Cardiac septum (tissue), 1 donor: ENCODE measurements around the gene RTN1. TPM values are rescaled to one million over a fixed set of nuclear protein-coding genes. Genes with fewer than 3 reads are reported as not detected.

Experiments used
- DNase-seq: peaks from one replicate; pipeline ENCODE4 v3.0.0-alpha.2; 2020; ENCODE audit warnings: low spot score
- intact Hi-C: fragments of 100-400 bp; cut with DNase I; formaldehyde crosslinking; loops from one replicate; pipeline ENCODE4 v1.14.0; 2022
- total RNA-seq: library from RNA; stranded (reverse); fragmentation: NEBNext Ultra II Directional; extraction: Animal tissue kit (Norgen Biotek cat#: 25700); gene quantifications from one replicate; pipeline ENCODE4 v1.2.1, GENCODE V29; 2021
- donor health status: DM: no; HTN: no; CAD: no.

RTN1 gene
- total RNA-seq, 1 donor from 2014 or later, result 0.97 TPM

- DNase-seq, result no peak
- intact Hi-C loops, result no loop called here
Observed at GRCh38 chr14:59816941-59817340, 53.6 kb downstream of the RTN1 start.

GRCh38 chr14:59814988-59815387 is 55.6 kb downstream of the RTN1 start:
- DNase-seq, result no peak
- intact Hi-C loops, result no loop called here

- no peak for DNase-seq
- intact Hi-C loops, result no loop called here
Observed at GRCh38 chr14:59811815-59812214, 58.8 kb downstream of the RTN1 start.

- no peak for DNase-seq
- intact Hi-C loops, result no loop called here
Observed at GRCh38 chr14:59811073-59811472, 59.5 kb downstream of the RTN1 start.

- no peak for DNase-seq
- intact Hi-C loops, result no loop called here
Observed at GRCh38 chr14:59803052-59803540, 67.5 kb downstream of the RTN1 start.

GRCh38 chr14:59788176-59788575 is 82.4 kb downstream of the RTN1 start:
- intact Hi-C loops, result no loop called here
- DNase-seq, result no peak

GRCh38 chr14:59787045-59787674 is 83.4 kb downstream of the RTN1 start:
- intact Hi-C loops, result no loop called here
- DNase-seq, result no peak

GRCh38 chr14:59785629-59786028 is 84.9 kb downstream of the RTN1 start:
- intact Hi-C loops, result no loop called here
- DNase-seq, result no peak

GRCh38 chr14:59782760-59783159 is 87.8 kb downstream of the RTN1 start:
- DNase-seq, result no peak
- intact Hi-C loops, result no loop called here

- intact Hi-C loops, result no loop called here
- no peak for DNase-seq
Observed at GRCh38 chr14:59777006-59777579, 93.5 kb downstream of the RTN1 start.

- intact Hi-C loops, result no loop called here
- DNase-seq, result no peak
Observed at GRCh38 chr14:59776468-59776867, 94.1 kb downstream of the RTN1 start.

GRCh38 chr14:59772233-59772632 is 98.3 kb downstream of the RTN1 start:
- intact Hi-C loops, result no loop called here
- DNase-seq, result no peak

GRCh38 chr14:59771577-59771976 is 99.0 kb downstream of the RTN1 start:
- intact Hi-C loops, result no loop called here
- DNase-seq, result no peak

GRCh38 chr14:59769586-59769985 is 101.0 kb downstream of the RTN1 start:
- intact Hi-C loops, result no loop called here
- DNase-seq, result no peak

- no peak for DNase-seq
- intact Hi-C loops, result no loop called here
Observed at GRCh38 chr14:59768855-59769375, 101.7 kb downstream of the RTN1 start.

GRCh38 chr14:59761851-59762250 is 108.7 kb downstream of the RTN1 start:
- DNase-seq, result no peak
- intact Hi-C loops, result no loop called here

GRCh38 chr14:59755409-59756135 is 115.0 kb downstream of the RTN1 start:
- intact Hi-C loops, result no loop called here
- DNase-seq, result no peak

GRCh38 chr14:59754256-59754655 is 116.3 kb downstream of the RTN1 start:
- no peak for DNase-seq
- intact Hi-C loops, result no loop called here

- intact Hi-C loops, result no loop called here
- no peak for DNase-seq
Observed at GRCh38 chr14:59753512-59753911, 117.1 kb downstream of the RTN1 start.

- no peak for DNase-seq
- intact Hi-C loops, result no loop called here
Observed at GRCh38 chr14:59751578-59751977, 119.0 kb downstream of the RTN1 start.

- DNase-seq, result no peak
- intact Hi-C loops, result no loop called here
Observed at GRCh38 chr14:59739794-59740193, 130.8 kb downstream of the RTN1 start.
